T1000 (cell line): Measurements from ENCODE around the gene STOX1.
"Not testable (repeated sequence)": the region's sequence is repeated elsewhere in the genome, so short reads cannot be mapped to it uniquely, and the experiment has no call there.

ENCODE experiments used
- DNase-seq: peaks from one replicate; lab custom pipeline; 2025; ENCODE audit warnings: mixed read lengths; lab: John Stamatoyannopoulos, UW

STOX1 gene

GRCh38 chr10:68826764-68827591 is at the start of gene STOX1:
Gene STOX1 (plus strand): TSS chr10:68827531. CDS start chr10:68827624, 93 bp downstream.
- peak; percentile 53 for DNase-seq

GRCh38 chr10:68781613-68782574 is 45.4 kb upstream of the STOX1 start:
- DNase-seq: no peak

- no peak for DNase-seq
Observed at GRCh38 chr10:68784476-68784875, 42.9 kb upstream of the STOX1 start.

GRCh38 chr10:68787813-68788212 is 39.5 kb upstream of the STOX1 start:
- no peak for DNase-seq

GRCh38 chr10:68790476-68790875 is 36.9 kb upstream of the STOX1 start:
- no peak for DNase-seq

- DNase-seq: no peak
Observed at GRCh38 chr10:68792115-68792514, 35.2 kb upstream of the STOX1 start.

GRCh38 chr10:68795886-68796532 is 31.3 kb upstream of the STOX1 start:
- DNase-seq: no peak

- DNase-seq: no peak
Observed at GRCh38 chr10:68796605-68797004, 30.7 kb upstream of the STOX1 start.

GRCh38 chr10:68800211-68800610 is 27.1 kb upstream of the STOX1 start:
- DNase-seq: no peak

GRCh38 chr10:68804692-68805091 is 22.6 kb upstream of the STOX1 start:
- no peak for DNase-seq

GRCh38 chr10:68810830-68811229 is 16.5 kb upstream of the STOX1 start:
- DNase-seq: not testable (repeated sequence)

- no peak for DNase-seq
Observed at GRCh38 chr10:68811314-68812009, 15.9 kb upstream of the STOX1 start.

GRCh38 chr10:68812420-68812819 is 14.9 kb upstream of the STOX1 start:
- DNase-seq: no peak

- DNase-seq: no peak
Observed at GRCh38 chr10:68813559-68813958, 13.8 kb upstream of the STOX1 start.

GRCh38 chr10:68816796-68817412 is 10.4 kb upstream of the STOX1 start:
- no peak for DNase-seq

GRCh38 chr10:68820359-68820758 is 7.0 kb upstream of the STOX1 start:
- DNase-seq: not testable (repeated sequence)

- not testable (repeated sequence) for DNase-seq
Observed at GRCh38 chr10:68822626-68823025, 4.7 kb upstream of the STOX1 start.

GRCh38 chr10:68827592-68827959 is 245 bp downstream of the STOX1 start:
- DNase-seq: not testable (repeated sequence)

- DNase-seq: not testable (repeated sequence)
Observed at GRCh38 chr10:68828083-68828601, 811 bp downstream of the STOX1 start.

- DNase-seq: no peak
Observed at GRCh38 chr10:68828833-68829232, 1.5 kb downstream of the STOX1 start.

GRCh38 chr10:68829521-68829920 is 2.2 kb downstream of the STOX1 start:
- no peak for DNase-seq
